Colonic mucosa (tissue), 4 donors: ENCODE data around the gene SNX22. TPM values are rescaled to one million over a fixed set of nuclear protein-coding genes. Genes with fewer than 3 reads are reported as not detected.

Experiments
- DNase-seq: peaks from one replicate; pipeline ENCODE4 v3.0.0-alpha.2; 2020
- H3K27ac ChIP-seq: fragments of 200-600 bp; one replicate; pipeline ENCODE4 v1.8.0; 2021
- H3K27me3 ChIP-seq: fragments of 200-600 bp; one replicate; pipeline ENCODE4 v1.8.0; 2021
- H3K36me3 ChIP-seq: fragments of 200-600 bp; one replicate; pipeline ENCODE4 v1.8.0; 2021
- H3K4me1 ChIP-seq: fragments of 200-600 bp; one replicate; pipeline ENCODE4 v1.8.0; 2021; ENCODE audit warnings: mild to moderate bottlenecking
- H3K4me3 ChIP-seq: fragments of 200-600 bp; one replicate; pipeline ENCODE4 v1.8.0; 2021
- H3K9ac ChIP-seq, 2 donors: one replicate each; pipeline ENCODE4 v1.7.0; 2013; ENCODE audit warnings: control low read depth in 2 of 2, low read depth in 2 of 2, low read length in 2 of 2
- H3K9me3 ChIP-seq: fragments of 200-600 bp; one replicate; pipeline ENCODE4 v1.8.0; 2021
- intact Hi-C: fragments of 100-400 bp; cut with DNase I; formaldehyde crosslinking; loops from one replicate; pipeline ENCODE4 v1.14.1; 2022
- total RNA-seq, 2 donors: library from RNA; stranded (reverse); fragmentation: NEBNext Ultra II Directional in 1 of 2; extraction: Animal tissue kit (Norgen Biotek cat#: 25700) in 1 of 2; gene quantifications; one replicate each; pipeline ENCODE4 v1.2.1, GENCODE V29; 2021
- TF ChIP-seq, protein P1 (sequence below): fragments of 200-600 bp; IDR thresholded peaks from one replicate; pipeline ENCODE4 v1.8.0; 2022; ENCODE audit warnings: antibody characterized with exemption, mild to moderate bottlenecking
- donor health status: healthy.
- donor health status: DM: no; HTN: no; CAD: no.
- donor health status: DM: no; HTN: no; CAD: no.

Gene SNX22
- total RNA-seq, 2 donors from 2014 or later: 0.15 to 0.29 TPM

GRCh38 chr15:64130159-64130558 lies 21.4 kb upstream of the SNX22 start:
- H3K4me3 ChIP-seq: no peak overlapping the region
- peaks cover 48% of the 10 kb centered on the region for H3K36me3 ChIP-seq
- no peak overlapping the region for H3K9ac ChIP-seq
- intact Hi-C loops: no loop called here
- no peaks in the 10 kb centered on the region for H3K9me3 ChIP-seq
- H3K27ac ChIP-seq: no peak overlapping the region
- H3K4me1 ChIP-seq: no peaks in the 10 kb centered on the region
- DNase-seq: no peak
- TF ChIP-seq, protein P1, sequence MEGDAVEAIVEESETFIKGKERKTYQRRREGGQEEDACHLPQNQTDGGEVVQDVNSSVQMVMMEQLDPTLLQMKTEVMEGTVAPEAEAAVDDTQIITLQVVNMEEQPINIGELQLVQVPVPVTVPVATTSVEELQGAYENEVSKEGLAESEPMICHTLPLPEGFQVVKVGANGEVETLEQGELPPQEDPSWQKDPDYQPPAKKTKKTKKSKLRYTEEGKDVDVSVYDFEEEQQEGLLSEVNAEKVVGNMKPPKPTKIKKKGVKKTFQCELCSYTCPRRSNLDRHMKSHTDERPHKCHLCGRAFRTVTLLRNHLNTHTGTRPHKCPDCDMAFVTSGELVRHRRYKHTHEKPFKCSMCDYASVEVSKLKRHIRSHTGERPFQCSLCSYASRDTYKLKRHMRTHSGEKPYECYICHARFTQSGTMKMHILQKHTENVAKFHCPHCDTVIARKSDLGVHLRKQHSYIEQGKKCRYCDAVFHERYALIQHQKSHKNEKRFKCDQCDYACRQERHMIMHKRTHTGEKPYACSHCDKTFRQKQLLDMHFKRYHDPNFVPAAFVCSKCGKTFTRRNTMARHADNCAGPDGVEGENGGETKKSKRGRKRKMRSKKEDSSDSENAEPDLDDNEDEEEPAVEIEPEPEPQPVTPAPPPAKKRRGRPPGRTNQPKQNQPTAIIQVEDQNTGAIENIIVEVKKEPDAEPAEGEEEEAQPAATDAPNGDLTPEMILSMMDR: no peak
- H3K27me3 ChIP-seq: no peaks in the 10 kb centered on the region

DNA sequence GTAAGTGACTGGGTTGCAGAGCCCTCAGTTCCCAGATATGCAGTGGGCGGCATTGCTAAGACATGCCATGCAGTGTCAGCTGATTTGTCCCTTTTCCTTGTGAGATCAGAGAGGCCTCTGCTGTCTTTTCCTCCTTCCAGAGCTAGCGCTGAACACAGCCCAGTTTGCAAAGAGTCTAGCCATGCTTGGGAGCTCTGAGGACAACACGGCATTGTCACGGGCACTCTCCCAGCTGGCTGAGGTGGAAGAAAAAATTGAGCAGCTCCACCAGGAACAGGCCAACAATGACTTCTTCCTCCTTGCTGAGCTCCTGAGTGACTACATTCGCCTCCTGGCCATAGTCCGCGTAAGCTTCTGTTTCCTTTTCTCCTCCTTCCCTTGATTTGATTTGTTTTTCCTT lies 20.0 kb upstream of the SNX22 start:
- intact Hi-C loops: no loop called here
- no peaks in the 10 kb centered on the region for H3K27me3 ChIP-seq
- no peak for DNase-seq
- no peak overlapping the region for H3K4me3 ChIP-seq
- H3K36me3 ChIP-seq: peaks cover 56% of the 10 kb centered on the region
- H3K27ac ChIP-seq: no peak overlapping the region
- no peaks in the 10 kb centered on the region for H3K4me1 ChIP-seq
- TF ChIP-seq, protein P1: no peak
- H3K9me3 ChIP-seq: no peaks in the 10 kb centered on the region
- H3K9ac ChIP-seq: no peak overlapping the region

GRCh38 chr15:64132217-64132616 lies 19.3 kb upstream of the SNX22 start:
- no peak overlapping the region for H3K27ac ChIP-seq
- H3K4me1 ChIP-seq: no peaks in the 10 kb centered on the region
- H3K27me3 ChIP-seq: no peaks in the 10 kb centered on the region
- intact Hi-C loops: no loop called here
- H3K9me3 ChIP-seq: no peaks in the 10 kb centered on the region
- H3K4me3 ChIP-seq: no peak overlapping the region
- no peak for DNase-seq
- peaks cover 56% of the 10 kb centered on the region for H3K36me3 ChIP-seq
- no peak overlapping the region for H3K9ac ChIP-seq
- TF ChIP-seq, protein P1: no peak

GRCh38 chr15:64133623-64134344 lies 17.7 kb upstream of the SNX22 start:
- Histone ChIP-seq H3K4me1 (no peaks in the 10 kb centered on the region), H3K9ac (no peak overlapping the region), H3K4me3 (no peak overlapping the region), H3K9me3 (no peaks in the 10 kb centered on the region), H3K27me3 (no peaks in the 10 kb centered on the region), H3K36me3 (peaks cover 55% of the 10 kb centered on the region), H3K27ac (no peak overlapping the region)
- DNase-seq: no peak
- intact Hi-C loops: no loop called here
- TF ChIP-seq, protein P1: no peak

DNA sequence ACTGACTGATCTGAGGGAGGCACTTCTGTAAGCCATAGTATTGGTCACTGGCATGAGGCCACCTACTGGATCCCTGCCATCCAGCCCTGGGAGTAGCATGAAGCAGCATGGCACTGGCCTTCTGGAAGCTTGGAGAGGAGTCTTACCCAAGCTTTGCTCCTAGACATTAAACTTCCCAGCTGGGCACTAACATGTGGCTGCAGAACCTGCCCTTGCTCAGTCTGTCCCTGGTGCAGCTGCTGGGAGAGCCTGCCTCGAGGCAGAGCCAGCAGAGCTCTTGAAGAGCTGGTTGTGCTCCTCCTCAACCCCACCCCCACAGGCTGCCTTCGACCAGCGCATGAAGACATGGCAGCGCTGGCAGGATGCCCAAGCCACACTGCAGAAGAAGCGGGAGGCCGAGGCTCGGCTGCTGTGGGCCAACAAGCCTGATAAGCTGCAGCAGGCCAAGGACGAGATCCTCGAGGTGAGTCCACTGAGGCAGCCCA lies 17.1 kb upstream of the SNX22 start:
- Histone ChIP-seq H3K27ac (no peak overlapping the region), H3K4me1 (no peaks in the 10 kb centered on the region), H3K27me3 (no peaks in the 10 kb centered on the region), H3K36me3 (peaks cover 54% of the 10 kb centered on the region), H3K9ac (no peak overlapping the region), H3K9me3 (no peaks in the 10 kb centered on the region), H3K4me3 (no peak overlapping the region)
- no peak for DNase-seq
- intact Hi-C loops: no loop called here
- TF ChIP-seq, protein P1: no peak
